ENCODE measurements around the gene CACNA1C.

Gene CACNA1C

GRCh38 chr12:2647186-2647585, 594.4 kb downstream of the CACNA1C start:
- DNase-seq (ENCODE audit: low read depth), result no peak
- in situ Hi-C loops (cut with HindIII; ENCODE audit: low sequenced_read_pairs), result no loop called here
- H3K4me3 ChIP-seq (ENCODE audit: low read depth, low read length), result no peak overlapping the region
- TF ChIP-seq CTCF (IDR thresholded peaks at IDR 0.05; ENCODE audit: low read depth, low read length, missing control alignments), result no peak

GRCh38 chr12:2648406-2648805, 595.6 kb downstream of the CACNA1C start:
- no peak for DNase-seq (ENCODE audit: low read depth)
- TF ChIP-seq CTCF (IDR thresholded peaks at IDR 0.05; ENCODE audit: low read depth, low read length, missing control alignments), result no peak
- in situ Hi-C loops (cut with HindIII; ENCODE audit: low sequenced_read_pairs), result no loop called here
- no peak overlapping the region for H3K4me3 ChIP-seq (ENCODE audit: low read depth, low read length)

- no peak for DNase-seq (ENCODE audit: low read depth)
- in situ Hi-C loops (cut with HindIII; ENCODE audit: low sequenced_read_pairs), result no loop called here
- no peak overlapping the region for H3K4me3 ChIP-seq (ENCODE audit: low read depth, low read length)
- TF ChIP-seq CTCF (IDR thresholded peaks at IDR 0.05; ENCODE audit: low read depth, low read length, missing control alignments), result no peak
Observed at GRCh38 chr12:2649201-2650030, 596.6 kb downstream of the CACNA1C start.

- in situ Hi-C loops (cut with HindIII; ENCODE audit: low sequenced_read_pairs), result no loop called here
- DNase-seq (ENCODE audit: low read depth), result no peak
- no peak for TF ChIP-seq CTCF (IDR thresholded peaks at IDR 0.05; ENCODE audit: low read depth, low read length, missing control alignments)
- no peak overlapping the region for H3K4me3 ChIP-seq (ENCODE audit: low read depth, low read length)
Observed at GRCh38 chr12:2650261-2651067, 597.7 kb downstream of the CACNA1C start.

- no peak for TF ChIP-seq CTCF (IDR thresholded peaks at IDR 0.05; ENCODE audit: low read depth, low read length, missing control alignments)
- in situ Hi-C loops (cut with HindIII; ENCODE audit: low sequenced_read_pairs), result no loop called here
- no peak for DNase-seq (ENCODE audit: low read depth)
- no peak overlapping the region for H3K4me3 ChIP-seq (ENCODE audit: low read depth, low read length)
Observed at GRCh38 chr12:2651068-2651965, 598.5 kb downstream of the CACNA1C start.

- in situ Hi-C loops (cut with HindIII; ENCODE audit: low sequenced_read_pairs), result no loop called here
Observed at GRCh38 chr12:2652011-2652400, 599.2 kb downstream of the CACNA1C start.

More at GRCh38 chr12:2652011-2652400, 599.2 kb downstream of the CACNA1C start:
- TF ChIP-seq CTCF (IDR thresholded peaks at IDR 0.05; ENCODE audit: low read depth, low read length, missing control alignments), result no peak
- H3K4me3 ChIP-seq (ENCODE audit: low read depth, low read length), result no peak overlapping the region
- DNase-seq (ENCODE audit: low read depth), result no peak
